ENCODE measurements around the gene ARHGEF28.

- TF ChIP-seq CTCF (IDR thresholded peaks at IDR 0.05) (no peak), POLR2A (IDR thresholded peaks at IDR 0.05) (no peak), EP300 (IDR thresholded peaks at IDR 0.05) (no peak)
Observed at GRCh38 chr5:73617510-73618279, 8.3 kb upstream of the ARHGEF28 start.
